ENCODE measurements around the gene FLOT1. TPM values are rescaled to one million over a fixed set of nuclear protein-coding genes. Genes with fewer than 3 reads are reported as not detected.
A peak's percentile ranks its signal among the peaks of the same experiment; 100 is the strongest.

FLOT1 gene
- total and polyA plus RNA-seq, 2 of the 13 experiments (the other 11 are each of a cell fraction or from before 2014, with no cell fraction given), result 82.3 to 130 TPM

GRCh38 chr6:30782425-30783014, 40.0 kb upstream of the FLOT1 start (continued):
- TF ChIP-seq PCBP1 (IDR thresholded peaks at IDR 0.05; ENCODE audit: borderline replicate concordance, low read depth, low read length), result no peak
- 0 out of 2 replicates have a peak, but pooled peaks have one; percentile 18 for TF ChIP-seq POLR2AphosphoS5 (IDR thresholded peaks at IDR 0.05; ENCODE audit: low read depth, low read length)
- TF ChIP-seq NFE2L2 (IDR thresholded peaks at IDR 0.05; ENCODE audit: low read length), result no peak
- no peak for TF ChIP-seq E2F2 (CRISPR knock-in tag; IDR thresholded peaks at IDR 0.05; ENCODE audit: borderline replicate concordance)
- no peak for TF ChIP-seq ZNF121 (CRISPR knock-in tag; IDR thresholded peaks at IDR 0.05)
- peak; percentile 98 for TF ChIP-seq ONECUT2 (CRISPR knock-in tag; IDR thresholded peaks at IDR 0.05)
- TF ChIP-seq ZNF24 (IDR thresholded peaks at IDR 0.05), result no peak
- no peak for TF ChIP-seq MLLT10 (CRISPR knock-in tag; IDR thresholded peaks at IDR 0.05)
- TF ChIP-seq NR2C2 (CRISPR knock-in tag; IDR thresholded peaks at IDR 0.05; ENCODE audit: borderline replicate concordance), result no peak
- no peak for TF ChIP-seq KDM5A (IDR thresholded peaks at IDR 0.05; ENCODE audit: borderline replicate concordance, low read length)
- peak; percentile 34; the same call in 1 of the 2 replicates for TF ChIP-seq HMG20A (CRISPR knock-in tag; IDR thresholded peaks at IDR 0.05; ENCODE audit: borderline replicate concordance)
- no peak for TF ChIP-seq CAMTA2 (CRISPR knock-in tag; IDR thresholded peaks at IDR 0.05; ENCODE audit: borderline replicate concordance)
- TF ChIP-seq BCL6 (CRISPR knock-in tag; IDR thresholded peaks at IDR 0.05), result peak; percentile 87; the same call in 1 of the 2 replicates
- peak; percentile 65; the same call in 1 of the 2 replicates for TF ChIP-seq THRA (CRISPR knock-in tag; IDR thresholded peaks at IDR 0.05; ENCODE audit: borderline replicate concordance)
- peak; percentile 36; the same call in 1 of the 2 replicates for TF ChIP-seq GATA4 (IDR thresholded peaks at IDR 0.05; ENCODE audit: borderline replicate concordance, low read depth)
- TF ChIP-seq TEAD2 (CRISPR knock-in tag; IDR thresholded peaks at IDR 0.05), result no peak
- TF ChIP-seq ZNF569 (CRISPR knock-in tag; IDR thresholded peaks at IDR 0.05; ENCODE audit: borderline replicate concordance), result no peak
- TF ChIP-seq ZNF350 (CRISPR knock-in tag; IDR thresholded peaks at IDR 0.05; ENCODE audit: borderline replicate concordance, low read depth), result no peak
- no peak for TF ChIP-seq PBX3 (CRISPR knock-in tag; IDR thresholded peaks at IDR 0.05; ENCODE audit: borderline replicate concordance)
- TF ChIP-seq CEBPG (CRISPR knock-in tag; IDR thresholded peaks at IDR 0.05), result peak; percentile 97
- TF ChIP-seq SIX1 (CRISPR knock-in tag; IDR thresholded peaks at IDR 0.05; ENCODE audit: borderline replicate concordance), result peak; percentile 58; the same call in 1 of the 2 replicates
- 0 out of 2 replicates have a peak, but pooled peaks have one; percentile 49 for TF ChIP-seq ERF (CRISPR knock-in tag; IDR thresholded peaks at IDR 0.05)
- no peak for TF ChIP-seq ZNF580 (CRISPR knock-in tag; IDR thresholded peaks at IDR 0.05; ENCODE audit: borderline replicate concordance, low read depth)
- TF ChIP-seq PCBP2 (optimal IDR thresholded peaks at IDR 0.05; ENCODE audit: low read depth, low read length, poor library complexity, severe bottlenecking), result no peak
- TF ChIP-seq KLF16 (CRISPR knock-in tag; IDR thresholded peaks at IDR 0.05), result no peak
- no peak for TF ChIP-seq ZNF557 (CRISPR knock-in tag; IDR thresholded peaks at IDR 0.05)
- no peak; the same call in 1 of the 2 replicates for TF ChIP-seq SNAPC5 (CRISPR knock-in tag; IDR thresholded peaks at IDR 0.05; ENCODE audit: borderline replicate concordance)
- no peak for TF ChIP-seq ZNF552 (CRISPR knock-in tag; IDR thresholded peaks at IDR 0.05; ENCODE audit: borderline replicate concordance)
